SK-N-MC (cell line): ENCODE data around the gene SIRPG.

ENCODE experiments used
- EZH2 ChIP-seq: fragments of 200-600 bp; sonication (generic); IDR thresholded peaks from one replicate; pipeline ENCODE4 v1.6.1; 2017; ENCODE audit warnings: antibody characterized with exemption
- FOXP2 ChIP-seq: optimal IDR thresholded peaks from 2 replicates; pipeline ENCODE3; 2011; ENCODE audit warnings: mild to moderate bottlenecking, moderate library complexity; ENCODE audit not compliant: insufficient read depth; ENCODE audit errors: extremely low read length, control extremely low read depth
- POLR2AphosphoS5 ChIP-seq: IDR thresholded peaks from 2 replicates; pipeline ENCODE4 v1.6.1; 2012; ENCODE audit warnings: mild to moderate bottlenecking, low read depth, low read length, borderline replicate concordance

GRCh38 chr20:1657556-1658334 is at the start of gene SIRPG:
- TF ChIP-seq POLR2AphosphoS5: no peak
- TF ChIP-seq EZH2: no peak
- TF ChIP-seq FOXP2: no peak
